Measurements from ENCODE around the gene ASPM.

The ASPM gene

GRCh38 chr1:197146101-197147095 is at the start of gene ASPM:
Gene ASPM (minus strand): TSS chr1:197146669. CDS start chr1:197146437, 232 bp downstream.
- peak in 1 of 2 experiments; percentile 87 for DNase-seq

GRCh38 chr1:197195100-197195499 is 48.6 kb upstream of the ASPM start:
- DNase-seq = no peak

GRCh38 chr1:197184190-197184589 is 37.7 kb upstream of the ASPM start:
- no peak for DNase-seq

GRCh38 chr1:197183195-197183748 is 36.8 kb upstream of the ASPM start:
- DNase-seq = no peak

GRCh38 chr1:197182716-197183115 is 36.2 kb upstream of the ASPM start:
- DNase-seq = no peak

- no peak for DNase-seq
Observed at GRCh38 chr1:197181982-197182381, 35.5 kb upstream of the ASPM start.

GRCh38 chr1:197180252-197180878 is 33.9 kb upstream of the ASPM start:
- no peak for DNase-seq

GRCh38 chr1:197178998-197179397 is 32.5 kb upstream of the ASPM start:
- DNase-seq = no peak

- DNase-seq = no peak
Observed at GRCh38 chr1:197174818-197175217, 28.3 kb upstream of the ASPM start.

GRCh38 chr1:197173571-197174507 is 27.4 kb upstream of the ASPM start:
- DNase-seq = no peak

- no peak for DNase-seq
Observed at GRCh38 chr1:197171531-197171930, 25.1 kb upstream of the ASPM start.

GRCh38 chr1:197170538-197170937 is 24.1 kb upstream of the ASPM start:
- no peak for DNase-seq

- no peak for DNase-seq
Observed at GRCh38 chr1:197159461-197159860, 13.0 kb upstream of the ASPM start.

GRCh38 chr1:197156692-197157091 is 10.2 kb upstream of the ASPM start:
- no peak for DNase-seq

GRCh38 chr1:197152662-197153061 is 6.2 kb upstream of the ASPM start:
- DNase-seq = no peak

GRCh38 chr1:197151185-197151584 is 4.7 kb upstream of the ASPM start:
- DNase-seq = no peak

GRCh38 chr1:197150336-197151005 is 4.0 kb upstream of the ASPM start:
- no peak for DNase-seq

GRCh38 chr1:197149340-197149739 is 2.9 kb upstream of the ASPM start:
- DNase-seq = no peak

GRCh38 chr1:197145446-197146024 is 934 bp downstream of the ASPM start:
- DNase-seq = no peak

- no peak for DNase-seq
Observed at GRCh38 chr1:197144570-197145325, 1.7 kb downstream of the ASPM start.

GRCh38 chr1:197143276-197143675 is 3.2 kb downstream of the ASPM start:
- DNase-seq = no peak
